NCI-H1436 treated with DMSO at 0.1 percent for 48 hours (cell line): ENCODE data around the gene AP1M1.

Experiments used
- DNase-seq: peaks from one replicate; lab custom pipeline; 2025; lab: John Stamatoyannopoulos, UW

The AP1M1 gene

DNA sequence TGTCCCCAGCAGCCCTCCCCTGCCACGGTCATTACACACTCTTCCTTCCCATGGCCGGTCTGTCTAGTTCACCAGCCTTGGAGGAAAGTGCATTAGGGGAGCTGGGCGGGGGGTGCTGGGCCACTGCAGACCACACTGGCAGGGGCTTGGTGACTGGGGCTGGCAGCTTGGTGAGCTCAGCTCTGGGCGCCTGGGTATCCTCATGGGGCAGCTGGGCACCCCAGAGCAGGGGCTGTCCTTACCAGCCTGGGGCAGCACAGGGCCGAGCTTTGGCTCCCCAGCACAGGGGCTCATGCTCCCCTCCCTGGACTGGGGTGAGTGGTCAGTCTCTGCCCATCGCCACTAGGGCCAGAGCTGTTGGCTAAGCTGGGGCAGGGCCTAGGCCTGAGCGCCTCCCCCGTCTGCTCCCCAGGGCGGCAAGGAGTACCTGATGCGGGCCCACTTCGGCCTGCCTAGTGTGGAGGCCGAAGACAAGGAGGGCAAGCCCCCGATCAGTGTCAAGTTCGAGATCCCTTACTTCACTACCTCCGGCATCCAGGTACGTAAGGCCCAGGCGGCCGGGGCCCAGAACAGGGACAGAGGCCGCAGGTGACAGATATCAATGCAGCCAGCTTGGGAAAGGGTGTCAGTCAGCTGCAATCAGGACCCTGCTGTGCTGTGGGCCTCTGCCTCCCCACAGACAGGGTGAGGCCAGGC lies 35.5 kb downstream of the AP1M1 start:
- no peak for DNase-seq

DNA sequence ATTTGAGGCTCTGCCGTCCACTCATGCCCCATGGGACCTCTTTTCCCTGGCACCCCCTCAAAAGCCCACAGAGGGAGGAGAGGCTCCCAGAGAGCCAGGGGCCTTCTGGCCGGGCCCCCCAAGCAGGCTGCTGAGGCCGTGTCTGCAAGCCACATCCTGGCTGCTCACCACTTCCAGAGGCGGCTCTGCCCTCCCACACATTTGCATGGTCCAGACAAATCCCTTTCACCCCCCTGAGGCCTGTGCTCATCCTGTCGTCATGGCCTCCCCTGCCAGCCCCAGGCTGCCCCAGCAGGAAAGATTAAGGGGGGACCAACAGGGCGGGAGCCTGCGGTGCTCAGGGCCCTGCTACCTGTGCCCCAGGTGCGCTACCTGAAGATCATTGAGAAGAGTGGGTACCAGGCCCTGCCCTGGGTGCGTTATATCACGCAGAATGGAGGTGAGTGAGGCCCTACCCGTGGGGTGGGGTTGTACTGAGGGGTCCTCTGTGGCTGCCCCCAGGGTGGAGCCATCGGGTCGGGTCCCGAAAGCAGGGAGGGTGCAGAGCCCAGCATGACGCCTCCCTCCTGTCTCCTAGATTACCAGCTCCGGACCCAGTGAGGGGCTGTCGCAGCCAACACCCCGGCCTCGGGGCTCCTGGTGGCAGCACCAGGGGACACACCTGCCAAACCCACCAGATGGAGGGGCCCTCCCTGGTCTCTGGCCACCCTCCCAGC lies 36.3 kb downstream of the AP1M1 start:
- no peak for DNase-seq

DNA sequence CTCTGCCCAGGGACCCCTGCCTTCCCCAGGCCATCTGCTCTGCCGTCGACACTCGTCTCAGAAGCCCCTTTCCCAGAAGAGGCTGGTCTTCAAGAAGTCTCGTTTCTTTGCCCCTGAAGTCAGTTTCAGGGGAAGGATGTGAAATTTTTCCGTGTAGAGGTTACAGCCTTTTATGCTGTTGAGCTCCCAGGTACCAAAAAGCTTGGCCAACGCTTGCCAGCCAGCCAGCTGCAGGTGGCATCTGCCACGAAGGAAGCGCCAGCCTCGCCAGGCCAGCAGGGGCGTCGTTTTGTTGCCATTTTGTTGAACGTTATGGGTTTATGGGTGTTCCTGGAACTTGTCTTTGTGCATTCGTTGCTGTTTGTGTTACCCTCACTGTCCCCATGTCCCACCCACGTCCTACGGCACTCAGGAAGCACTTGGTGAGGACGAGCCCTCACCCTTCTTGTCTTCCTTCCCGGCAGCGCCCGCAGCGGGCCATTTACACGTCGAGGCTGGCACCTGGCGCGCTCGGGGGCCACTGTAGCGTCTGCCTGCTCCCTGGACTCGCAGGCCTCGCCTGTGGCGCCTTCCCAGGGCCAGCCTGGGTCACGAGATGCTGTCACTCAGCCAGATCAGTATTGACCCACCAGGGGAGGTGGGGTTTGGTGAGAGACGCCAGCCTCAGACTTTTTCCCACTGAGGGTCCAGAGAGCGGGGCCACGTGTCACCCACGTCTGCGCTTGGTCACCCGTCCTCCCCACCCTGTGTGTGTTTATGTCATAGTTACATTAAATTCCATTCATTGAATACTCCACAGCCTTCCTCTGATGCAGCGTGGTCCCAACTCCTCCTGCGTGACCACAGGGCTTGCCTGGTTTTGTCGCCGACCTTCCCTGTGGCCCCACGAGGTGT lies 37.1 kb downstream of the AP1M1 start:
- DNase-seq = no peak

DNA sequence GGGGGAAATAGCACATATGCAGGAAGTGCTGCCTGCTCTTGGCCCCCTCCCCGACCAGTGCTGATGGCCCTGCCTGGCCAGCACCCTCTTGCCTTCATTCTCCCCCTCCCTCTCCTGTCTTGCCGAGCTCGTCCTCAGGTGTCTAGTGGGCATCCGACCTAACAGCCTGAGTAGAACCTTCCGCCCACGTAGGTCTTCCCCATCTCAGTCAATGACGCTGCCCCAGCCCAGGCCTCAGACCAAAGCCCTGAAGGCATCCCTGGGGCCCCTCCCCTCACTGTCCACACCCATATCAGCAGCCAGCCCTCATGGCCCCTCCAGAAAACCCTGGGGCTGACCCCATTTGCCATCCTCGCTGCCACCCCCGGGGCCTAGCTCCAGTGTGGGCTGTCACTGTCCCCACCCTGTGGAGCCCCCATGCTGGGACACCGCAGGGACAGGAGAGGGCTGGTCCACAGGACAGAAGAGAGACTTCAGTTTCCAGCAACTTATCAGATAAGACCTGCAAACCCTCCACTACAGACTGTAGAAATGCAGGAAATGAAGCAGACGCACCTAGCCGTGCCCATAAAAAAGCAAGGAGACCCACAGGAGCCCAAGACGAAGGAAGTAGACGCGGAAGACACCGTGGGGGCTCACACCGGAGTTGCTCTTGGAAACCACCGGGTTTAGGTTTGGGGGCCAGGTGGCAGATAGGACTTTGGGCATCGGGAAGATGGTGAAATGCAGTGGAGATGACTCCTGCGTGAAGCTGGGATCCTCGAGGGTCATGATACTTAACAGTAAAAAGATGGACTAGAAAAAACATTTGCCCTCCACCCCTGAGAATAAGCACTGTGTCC lies 38.3 kb downstream of the AP1M1 start:
- DNase-seq = no peak

DNA sequence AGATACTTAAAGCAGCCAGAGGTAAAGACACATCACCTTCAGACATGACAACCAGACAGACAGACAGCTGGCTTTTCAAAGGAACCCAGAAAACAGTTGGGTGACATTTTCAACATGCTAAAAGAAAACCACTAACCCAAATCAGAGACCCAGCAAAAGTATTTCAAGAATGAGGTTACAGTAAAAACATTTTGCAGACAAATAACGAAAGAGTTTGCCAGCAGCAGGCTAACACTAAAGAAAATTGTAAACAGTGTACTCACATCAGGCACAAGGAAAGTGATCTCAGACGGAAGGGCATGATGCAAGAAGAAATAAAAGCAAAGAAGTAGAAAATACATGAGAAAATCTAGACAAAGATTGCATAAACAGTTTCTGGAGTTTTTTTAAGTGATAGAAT lies 46.4 kb downstream of the AP1M1 start:
- DNase-seq = no peak

DNA sequence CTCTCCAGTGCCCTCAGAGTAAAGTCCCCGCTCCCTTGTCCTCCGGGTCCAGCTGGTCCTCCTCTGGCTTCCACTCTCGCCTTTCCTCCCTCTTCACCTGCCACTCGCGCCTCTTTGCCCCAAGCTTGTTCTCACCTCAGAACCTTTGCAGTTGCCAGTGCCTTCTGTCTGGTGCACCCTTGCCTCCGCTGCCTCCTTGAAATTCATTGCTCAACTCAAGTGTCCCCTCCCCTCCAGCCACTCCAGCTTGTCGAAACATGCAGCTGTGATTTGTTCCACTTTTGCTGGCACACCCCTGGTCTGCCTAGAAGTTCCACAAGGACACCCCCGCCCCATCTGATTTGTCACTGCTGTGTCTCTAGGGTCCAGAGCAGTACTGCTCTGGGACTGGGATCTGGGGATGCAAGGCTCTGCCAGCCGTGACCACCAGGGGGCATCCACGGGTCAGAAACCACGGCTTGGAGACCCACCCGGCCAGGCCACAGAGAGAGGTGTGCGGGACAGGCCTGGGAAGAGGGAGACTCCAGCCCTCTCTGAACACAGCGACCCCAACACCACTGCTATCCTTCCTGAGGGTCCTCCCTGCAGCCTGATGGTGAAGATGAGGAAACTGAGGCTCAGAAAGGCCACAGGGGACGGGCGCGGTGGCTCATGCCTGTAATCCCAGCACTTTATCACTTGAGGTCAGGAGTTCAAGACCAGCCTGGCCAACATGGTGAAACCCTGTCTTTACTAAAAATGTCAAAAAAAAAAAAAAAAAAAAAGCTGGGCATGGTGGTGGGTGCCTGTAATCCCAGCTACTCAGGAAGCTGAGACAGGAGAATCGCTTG lies 49.9 kb downstream of the AP1M1 start:
- no peak for DNase-seq

DNA sequence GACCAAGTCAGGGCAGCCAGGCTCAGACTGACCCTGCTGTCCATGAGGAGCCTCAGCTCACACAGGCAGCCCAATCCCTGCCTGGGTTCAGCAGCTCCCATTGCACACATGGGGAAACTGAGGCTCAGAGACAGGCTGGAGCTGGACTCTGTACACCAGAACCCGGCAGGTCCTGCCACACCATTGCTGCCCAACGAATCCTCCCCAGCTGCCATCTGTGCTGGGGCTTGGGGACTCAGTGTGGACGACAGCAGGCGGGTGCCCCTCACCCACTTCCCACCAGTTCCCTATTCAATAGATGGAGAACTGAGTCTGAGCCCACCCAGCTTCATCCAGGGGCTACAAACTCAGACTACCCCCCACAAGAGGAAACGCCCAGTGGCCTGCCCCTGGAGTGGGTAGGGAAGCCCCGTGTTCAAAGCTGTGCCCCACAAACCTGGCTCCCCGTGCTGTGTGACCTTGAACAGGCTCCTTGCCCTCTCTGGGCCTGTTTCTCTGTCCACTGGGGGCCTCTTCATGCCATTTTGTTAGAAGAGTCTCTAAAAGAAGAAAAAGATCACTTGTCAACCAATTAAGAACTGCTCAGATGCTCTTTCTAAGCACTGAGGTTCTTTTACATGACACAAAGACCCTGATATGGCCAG lies 50.8 kb downstream of the AP1M1 start:
- DNase-seq = no peak

DNA sequence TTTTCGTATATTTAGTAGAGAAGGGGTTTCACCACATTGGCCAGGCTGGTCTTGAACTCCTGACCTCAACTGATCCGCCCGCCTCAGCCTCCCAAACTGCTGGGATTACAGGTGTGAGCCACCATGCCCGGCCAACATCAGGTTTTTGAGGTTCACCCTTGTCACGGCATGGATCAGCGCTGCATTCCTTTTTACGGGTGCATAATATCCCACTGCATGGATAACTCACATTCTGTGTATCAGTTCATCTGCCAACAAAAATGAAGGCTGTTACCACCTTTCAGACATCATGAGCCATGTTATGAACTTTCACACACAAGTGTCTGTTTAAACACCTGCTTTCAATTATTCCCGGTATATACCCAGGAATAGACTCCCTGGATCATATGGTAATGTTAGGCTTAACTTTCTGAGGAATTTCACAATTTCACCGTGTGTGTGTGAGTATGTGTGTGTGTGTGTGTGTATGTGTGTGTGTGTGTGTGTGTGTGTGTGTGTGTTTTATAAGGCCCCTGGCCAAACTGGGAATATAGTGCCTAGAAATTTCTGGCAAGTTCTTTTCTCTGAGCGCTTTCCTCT lies 52.2 kb downstream of the AP1M1 start:
- no peak for DNase-seq

DNA sequence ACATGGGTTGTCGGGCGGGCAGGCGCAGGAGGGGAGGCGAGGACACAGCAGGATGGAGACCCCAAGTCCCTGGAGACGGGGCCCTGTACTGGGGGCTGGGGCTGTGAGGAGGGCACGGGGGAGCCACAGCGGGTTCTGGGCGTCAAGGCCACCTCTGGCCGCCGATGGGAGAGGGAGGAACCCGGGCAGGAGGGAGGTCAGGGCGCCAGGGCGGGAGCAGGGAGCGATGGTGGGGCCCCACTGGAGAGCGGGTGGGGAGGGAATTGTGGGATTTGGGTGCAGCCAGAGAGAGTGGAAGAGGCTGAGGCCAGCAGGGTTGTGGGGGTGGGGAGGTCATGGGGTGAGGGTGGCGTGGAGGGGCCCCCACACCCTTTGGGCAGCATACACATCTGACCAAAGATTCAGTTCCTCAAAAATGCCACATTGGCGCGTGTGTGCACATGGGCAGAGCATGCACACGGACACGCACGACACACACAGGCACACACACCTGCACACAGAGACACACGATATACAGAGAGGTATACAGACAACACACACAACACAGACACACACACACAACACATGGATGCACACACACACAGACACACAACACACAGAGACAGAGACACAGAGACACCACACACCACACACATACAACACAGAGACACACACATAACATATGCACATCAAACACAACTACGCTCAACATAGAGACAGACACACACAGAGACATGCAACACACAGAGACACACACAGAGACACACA lies 54.9 kb downstream of the AP1M1 start:
- DNase-seq = no peak

DNA sequence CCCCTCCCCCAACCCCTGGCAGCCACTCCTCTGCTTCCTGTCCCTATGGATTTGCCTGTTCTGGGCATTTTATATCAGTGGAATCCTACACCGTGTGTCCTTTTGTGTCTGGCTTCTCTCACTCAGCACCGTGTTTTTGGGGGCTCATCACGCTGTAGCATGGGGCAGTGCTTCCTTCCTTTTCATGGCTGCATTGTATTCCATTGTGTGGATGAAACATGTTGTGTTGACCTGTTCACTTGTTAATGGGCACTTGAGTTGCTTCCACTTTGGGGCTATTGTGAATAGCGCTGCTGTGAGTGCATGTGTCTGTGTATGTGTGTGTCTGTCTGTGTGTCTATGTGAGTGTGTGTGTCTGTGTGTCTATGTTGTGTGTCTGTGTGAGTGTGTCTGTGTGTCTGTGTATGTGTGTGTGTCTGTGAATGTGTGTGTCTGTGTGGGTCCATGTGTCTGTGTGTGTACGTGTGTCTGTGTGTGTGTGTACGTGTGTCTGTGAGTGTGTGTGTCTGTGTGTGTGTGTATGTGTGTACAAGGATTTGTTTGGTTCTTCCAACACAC lies 57.2 kb downstream of the AP1M1 start:
- no peak for DNase-seq

DNA sequence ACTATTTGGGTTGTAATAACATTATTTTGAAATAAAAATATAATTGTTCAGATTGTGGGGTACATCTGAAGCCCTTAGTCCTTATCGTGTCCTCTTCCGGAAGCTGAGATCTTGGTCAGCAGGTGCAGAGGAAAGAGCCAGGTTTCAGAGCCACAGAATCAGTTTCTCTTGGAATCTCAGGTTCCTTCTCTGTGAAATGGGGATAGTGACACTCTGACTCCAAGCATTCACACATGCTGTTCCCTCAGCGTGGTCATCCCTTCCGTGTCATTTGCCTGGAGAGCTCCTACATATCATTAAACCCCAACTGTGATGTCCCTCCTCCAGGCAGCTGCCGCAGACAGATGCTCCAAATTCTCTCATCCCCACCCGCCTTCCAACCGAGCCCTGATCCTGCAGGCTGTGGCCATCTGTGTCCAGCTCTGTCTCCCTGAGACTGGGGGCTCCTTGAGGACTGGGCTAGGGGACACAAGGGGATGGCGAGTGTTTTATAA lies 59.8 kb downstream of the AP1M1 start:
- no peak for DNase-seq

DNA sequence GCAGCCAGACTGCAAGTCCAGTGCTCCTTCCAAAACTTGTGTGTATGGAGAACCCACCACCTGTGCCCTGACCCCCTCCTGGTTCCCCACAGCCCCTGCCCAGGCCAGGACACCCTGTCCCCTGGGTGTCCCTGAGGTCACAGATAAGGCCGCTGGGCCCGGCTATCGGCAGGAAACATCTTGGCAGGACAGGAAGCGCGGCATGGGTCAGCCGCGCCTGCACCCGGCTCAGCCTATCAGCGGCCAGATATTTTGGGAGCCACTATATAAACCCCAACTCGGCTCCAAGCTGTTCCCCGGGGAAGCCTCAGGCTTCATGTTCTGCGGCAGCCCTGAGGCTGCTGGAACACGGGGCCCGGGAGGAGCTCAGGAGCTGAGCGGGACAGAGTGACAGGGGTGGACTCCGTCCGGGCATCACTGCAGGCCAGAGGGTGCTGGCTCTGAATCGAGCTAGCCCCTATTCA lies 60.8 kb downstream of the AP1M1 start:
- DNase-seq = no peak

DNA sequence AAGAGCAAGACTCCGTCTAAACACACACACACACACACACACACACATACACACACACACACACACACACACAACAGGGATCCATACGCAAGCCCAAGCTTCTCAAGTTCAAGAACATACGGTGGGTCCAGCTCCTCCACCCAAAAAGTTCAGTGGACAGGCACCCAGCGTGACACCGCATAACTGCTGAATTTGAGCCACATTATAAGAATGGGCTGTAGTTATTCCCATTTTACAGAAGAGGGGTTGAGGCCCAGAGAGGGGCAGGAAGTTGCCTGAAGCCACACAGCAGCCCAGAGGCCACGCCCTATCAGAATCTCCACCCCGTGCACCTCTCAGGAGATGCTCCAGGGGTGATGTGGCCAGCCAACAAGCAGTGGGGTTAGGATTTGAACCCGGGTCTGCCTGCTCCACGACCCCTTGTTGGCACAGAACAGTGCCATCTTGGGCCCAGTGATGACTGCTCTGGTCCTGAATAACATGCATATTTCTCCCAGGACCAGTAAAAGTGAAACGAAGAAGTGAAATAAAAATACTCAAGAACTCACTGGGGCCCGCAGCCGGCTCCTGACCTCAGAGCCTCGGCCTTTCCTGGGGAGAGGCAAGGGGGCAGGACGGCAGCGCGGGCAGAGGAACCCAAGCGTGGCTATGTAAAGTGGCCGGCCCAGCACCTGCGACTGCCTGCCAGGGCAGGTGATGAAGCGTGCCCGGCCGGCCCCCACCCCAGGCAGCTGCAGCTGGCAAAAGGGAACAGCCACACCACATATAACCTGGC lies 61.9 kb downstream of the AP1M1 start:
- no peak for DNase-seq

DNA sequence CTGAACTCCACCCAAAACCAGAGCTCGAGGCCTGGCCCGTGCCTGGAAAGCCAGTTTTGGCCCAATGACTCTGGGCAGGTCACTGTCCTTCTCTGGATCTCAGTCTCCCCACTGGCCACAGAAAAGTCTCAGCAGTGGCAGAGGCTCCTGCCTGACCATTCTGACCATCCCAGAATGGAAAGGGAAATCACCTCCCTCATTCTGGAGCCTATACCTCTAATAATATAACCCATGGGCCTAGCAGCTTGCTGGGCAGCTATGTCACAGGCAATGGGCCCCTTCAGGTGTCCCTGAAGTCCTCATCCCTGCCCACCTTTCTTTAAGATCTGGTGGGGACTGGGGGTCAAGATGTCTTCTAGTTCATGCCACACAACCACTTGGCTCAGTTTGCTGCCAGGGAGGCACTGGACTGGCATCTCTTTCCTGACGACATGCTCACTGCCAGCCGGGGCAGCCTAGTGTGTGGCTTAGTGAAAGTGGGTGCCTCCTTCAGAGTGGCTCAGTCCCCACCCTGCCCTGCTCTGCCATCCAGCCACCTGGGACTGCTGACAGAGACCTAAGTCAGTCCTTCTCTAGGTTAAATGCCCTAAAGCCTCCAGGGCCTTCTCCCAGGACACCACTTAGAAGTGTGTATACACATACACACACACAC lies 62.6 kb downstream of the AP1M1 start:
- no peak for DNase-seq

DNA sequence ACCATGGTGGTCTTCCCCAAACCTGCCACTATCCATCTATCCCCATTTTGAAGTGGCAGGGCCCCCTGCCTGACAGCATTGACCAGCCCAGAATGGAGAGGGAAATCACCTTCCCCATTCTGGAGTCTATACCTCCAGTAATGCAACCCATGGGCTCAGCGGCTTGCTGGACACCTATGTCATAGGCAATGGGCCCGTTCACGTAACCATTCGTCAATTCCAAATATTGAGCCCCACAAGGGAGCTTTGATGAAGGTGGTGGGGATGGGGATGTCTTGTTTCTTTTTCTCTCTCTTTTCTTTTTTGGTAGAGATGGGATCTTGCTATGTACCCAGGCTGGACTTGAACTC lies 63.1 kb downstream of the AP1M1 start:
- no peak for DNase-seq

DNA sequence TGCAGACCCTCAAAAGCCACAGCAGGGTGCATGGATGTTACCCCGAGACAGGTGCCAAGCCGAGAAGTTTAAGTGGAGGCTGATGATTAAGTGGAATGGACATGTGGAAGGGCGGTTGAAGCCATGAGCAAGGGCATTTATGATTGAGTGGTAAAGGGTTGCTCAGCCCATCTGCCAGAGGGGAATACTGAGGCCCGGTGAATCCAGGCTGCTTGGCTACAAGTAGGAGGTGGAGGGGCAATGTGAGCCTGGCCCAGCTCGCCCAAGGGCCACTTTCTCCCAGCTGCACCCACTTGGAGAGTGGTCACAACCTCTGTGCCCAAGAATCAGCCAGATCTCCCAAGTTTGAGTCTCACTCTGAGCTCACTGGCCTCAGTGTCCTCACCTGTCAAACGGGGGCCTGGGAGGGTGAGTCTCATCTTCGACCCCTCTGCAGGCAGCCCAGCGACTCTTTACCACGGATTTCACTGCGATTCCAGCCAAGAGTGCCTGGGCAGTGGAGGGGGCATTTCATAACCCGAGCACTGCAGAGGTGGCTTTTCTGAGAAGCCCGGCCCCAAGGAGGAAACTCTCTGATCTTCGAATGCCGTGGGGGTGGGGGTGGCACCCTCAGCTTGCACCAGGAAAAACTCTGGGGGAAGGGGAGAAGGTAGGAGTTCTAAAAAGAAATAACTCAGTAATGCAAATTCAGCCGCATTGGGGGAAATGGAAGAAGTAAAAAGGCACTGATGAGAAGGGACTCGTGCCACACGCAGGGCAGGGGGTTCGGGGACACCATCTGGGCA lies 64.1 kb downstream of the AP1M1 start:
- DNase-seq = no peak

DNA sequence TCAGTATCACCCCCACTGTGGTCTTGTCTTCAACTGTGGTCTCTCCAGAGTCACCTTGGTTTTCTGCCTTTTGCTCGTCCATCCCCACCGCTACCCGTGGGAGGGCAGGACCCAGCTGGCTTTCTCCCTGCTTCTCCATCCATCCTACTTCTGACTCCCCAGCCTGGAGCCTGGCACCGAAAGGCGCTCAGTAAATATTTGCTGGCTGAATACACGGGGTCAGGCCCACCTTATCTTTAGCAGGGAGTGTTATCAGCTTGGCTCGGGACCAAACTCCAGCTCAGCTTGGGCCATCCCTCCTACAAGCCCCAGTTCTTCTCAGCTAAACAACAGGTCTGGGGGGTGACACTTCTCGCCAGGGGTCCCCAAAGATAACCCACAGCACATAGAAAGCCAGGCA lies 64.9 kb downstream of the AP1M1 start:
- no peak for DNase-seq
